ENCODE results near the gene TMTC1.
"Not testable (repeated sequence)": the region's sequence is repeated elsewhere in the genome, so short reads cannot be mapped to it uniquely, and the experiment has no call there.

TMTC1 gene

GRCh38 chr12:29665107-29665506 is 118.6 kb downstream of the TMTC1 start:
- DNase-seq (ENCODE audit: low read depth), result no peak

GRCh38 chr12:29662734-29663323 is 120.9 kb downstream of the TMTC1 start:
- DNase-seq (ENCODE audit: low read depth), result no peak

- DNase-seq (ENCODE audit: low read depth), result no peak
Observed at GRCh38 chr12:29660847-29661246, 122.9 kb downstream of the TMTC1 start.

- no peak for DNase-seq (ENCODE audit: low read depth)
Observed at GRCh38 chr12:29656762-29657538, 126.8 kb downstream of the TMTC1 start.

GRCh38 chr12:29655861-29656260 is 127.9 kb downstream of the TMTC1 start:
- no peak for DNase-seq (ENCODE audit: low read depth)

GRCh38 chr12:29653286-29653685 is 130.5 kb downstream of the TMTC1 start:
- no peak for DNase-seq (ENCODE audit: low read depth)

- no peak for DNase-seq (ENCODE audit: low read depth)
Observed at GRCh38 chr12:29650371-29650770, 133.4 kb downstream of the TMTC1 start.

- DNase-seq (ENCODE audit: low read depth), result no peak
Observed at GRCh38 chr12:29649722-29650121, 134.0 kb downstream of the TMTC1 start.

GRCh38 chr12:29644536-29645162 is 139.1 kb downstream of the TMTC1 start:
- no peak for DNase-seq (ENCODE audit: low read depth)

- DNase-seq (ENCODE audit: low read depth), result no peak
Observed at GRCh38 chr12:29640589-29641345, 143.0 kb downstream of the TMTC1 start.

GRCh38 chr12:29639893-29640495 is 143.7 kb downstream of the TMTC1 start:
- no peak for DNase-seq (ENCODE audit: low read depth)

- DNase-seq (ENCODE audit: low read depth), result no peak
Observed at GRCh38 chr12:29638528-29638927, 145.2 kb downstream of the TMTC1 start.

- DNase-seq (ENCODE audit: low read depth), result no peak
Observed at GRCh38 chr12:29634057-29634456, 149.7 kb downstream of the TMTC1 start.

GRCh38 chr12:29630164-29630563 is 153.6 kb downstream of the TMTC1 start:
- DNase-seq (ENCODE audit: low read depth), result not testable (repeated sequence)

GRCh38 chr12:29627221-29627620 is 156.5 kb downstream of the TMTC1 start:
- DNase-seq (ENCODE audit: low read depth), result no peak

- no peak for DNase-seq (ENCODE audit: low read depth)
Observed at GRCh38 chr12:29625359-29625953, 158.3 kb downstream of the TMTC1 start.

- no peak for DNase-seq (ENCODE audit: low read depth)
Observed at GRCh38 chr12:29622251-29622650, 161.5 kb downstream of the TMTC1 start.

GRCh38 chr12:29620030-29620429 is 163.7 kb downstream of the TMTC1 start:
- no peak for DNase-seq (ENCODE audit: low read depth)

GRCh38 chr12:29617407-29617803 is 166.3 kb downstream of the TMTC1 start:
- DNase-seq (ENCODE audit: low read depth), result no peak

- DNase-seq (ENCODE audit: low read depth), result no peak
Observed at GRCh38 chr12:29616664-29617406, 166.9 kb downstream of the TMTC1 start.
